HG03469 (cell line): ENCODE data around the gene LHFPL3.
"Not testable (repeated sequence)": the region's sequence is repeated elsewhere in the genome, so short reads cannot be mapped to it uniquely, and the experiment has no call there.

Source experiments
- ATAC-seq: cut with Tn5 transposase; IDR thresholded peaks from one replicate; pipeline ENCODE4 v1.9.1; 2021; ENCODE audit warnings: mild to moderate bottlenecking, moderate library complexity, moderate number of reproducible peaks; ENCODE audit not compliant: unreplicated experiment

The LHFPL3 gene

GRCh38 chr7:104572554-104572953, 244.2 kb downstream of the LHFPL3 start:
- ATAC-seq = no peak

- ATAC-seq = no peak
Observed at GRCh38 chr7:104584620-104585019, 256.2 kb downstream of the LHFPL3 start.

GRCh38 chr7:104595591-104595990, 267.2 kb downstream of the LHFPL3 start:
- not testable (repeated sequence) for ATAC-seq

- no peak for ATAC-seq
Observed at GRCh38 chr7:104603957-104604356, 275.6 kb downstream of the LHFPL3 start.

- ATAC-seq = no peak
Observed at GRCh38 chr7:104604706-104605105, 276.3 kb downstream of the LHFPL3 start.

GRCh38 chr7:104621321-104621720, 292.9 kb downstream of the LHFPL3 start:
- ATAC-seq = no peak

GRCh38 chr7:104625956-104626355, 297.6 kb downstream of the LHFPL3 start:
- ATAC-seq = no peak

- ATAC-seq = no peak
Observed at GRCh38 chr7:104627516-104627915, 299.1 kb downstream of the LHFPL3 start.

GRCh38 chr7:104628017-104628416, 299.6 kb downstream of the LHFPL3 start:
- no peak for ATAC-seq

GRCh38 chr7:104629408-104629807, 301.0 kb downstream of the LHFPL3 start:
- no peak for ATAC-seq

GRCh38 chr7:104640506-104640905, 312.1 kb downstream of the LHFPL3 start:
- ATAC-seq = no peak

GRCh38 chr7:104642560-104642959, 314.2 kb downstream of the LHFPL3 start:
- ATAC-seq = no peak

GRCh38 chr7:104643587-104644217, 315.3 kb downstream of the LHFPL3 start:
- ATAC-seq = no peak

GRCh38 chr7:104650991-104651640, 322.7 kb downstream of the LHFPL3 start:
- ATAC-seq = no peak

GRCh38 chr7:104652434-104652833, 324.0 kb downstream of the LHFPL3 start:
- ATAC-seq = no peak

- ATAC-seq = no peak
Observed at GRCh38 chr7:104652865-104653264, 324.5 kb downstream of the LHFPL3 start.

- no peak for ATAC-seq
Observed at GRCh38 chr7:104653825-104654401, 325.5 kb downstream of the LHFPL3 start.

GRCh38 chr7:104655592-104655991, 327.2 kb downstream of the LHFPL3 start:
- ATAC-seq = no peak

GRCh38 chr7:104656467-104656866, 328.1 kb downstream of the LHFPL3 start:
- ATAC-seq = no peak

GRCh38 chr7:104657134-104657533, 328.7 kb downstream of the LHFPL3 start:
- ATAC-seq = no peak

- ATAC-seq = no peak
Observed at GRCh38 chr7:104661575-104661974, 333.2 kb downstream of the LHFPL3 start.

- no peak for ATAC-seq
Observed at GRCh38 chr7:104664648-104665047, 336.2 kb downstream of the LHFPL3 start.
